Trophoblast cell (in vitro differentiated cells and primary cell): ENCODE measurements around the gene C6orf136.
A peak's percentile ranks its signal among the peaks of the same experiment; 100 is the strongest.

Experiments used
- DNase-seq, 2 donors: peaks; one replicate each; pipeline ENCODE4 v3.0.0-alpha.2; 2016
- H2AFZ ChIP-seq: 2 replicates; pipeline ENCODE4 v1.6.1; 2013; ENCODE audit warnings: low read length, moderate library complexity, mild to moderate bottlenecking; ENCODE audit not compliant: insufficient read depth, poor library complexity
- H2AK5ac ChIP-seq: 2 replicates; pipeline ENCODE4 v1.6.1; 2013; ENCODE audit warnings: mild to moderate bottlenecking, low read length
- H2BK120ac ChIP-seq: 2 replicates; pipeline ENCODE4 v1.6.1; 2013; ENCODE audit warnings: low read length, mild to moderate bottlenecking, moderate library complexity; ENCODE audit not compliant: insufficient read depth, poor library complexity
- H2BK12ac ChIP-seq: 2 replicates; pipeline ENCODE4 v1.6.1; 2013; ENCODE audit warnings: mild to moderate bottlenecking, low read length, moderate library complexity
- H2BK5ac ChIP-seq: 2 replicates; pipeline ENCODE4 v1.6.1; 2013; ENCODE audit warnings: low read length, low read depth, moderate library complexity, mild to moderate bottlenecking; ENCODE audit not compliant: poor library complexity
- H3K14ac ChIP-seq: 2 replicates; pipeline ENCODE4 v1.6.1; 2013; ENCODE audit warnings: mild to moderate bottlenecking, low read length
- H3K18ac ChIP-seq: 2 replicates; pipeline ENCODE4 v1.6.1; 2013; ENCODE audit warnings: mild to moderate bottlenecking, low read length
- H3K23ac ChIP-seq: 2 replicates; pipeline ENCODE4 v1.6.1; 2013; ENCODE audit warnings: low read length
- H3K27ac ChIP-seq: 2 replicates; pipeline ENCODE4 v1.5.1; 2013; ENCODE audit warnings: low read depth, mild to moderate bottlenecking, inconsistent platforms, low read length, moderate library complexity
- H3K27me3 ChIP-seq: 2 replicates; pipeline ENCODE4 v1.6.1; 2013; ENCODE audit warnings: inconsistent platforms, mild to moderate bottlenecking, low read length, moderate library complexity; ENCODE audit not compliant: insufficient read depth
- H3K36me3 ChIP-seq, 2 experiments: 1 replicate in 1 of 2; 2 replicates in 1 of 2; pipeline ENCODE4 v1.6.1; 2013; ENCODE audit warnings: low read length in 2 of 2, mild to moderate bottlenecking in 2 of 2, moderate library complexity in 1 of 2; ENCODE audit not compliant: insufficient read depth in 2 of 2, control insufficient read depth in 1 of 2
- H3K4ac ChIP-seq: 2 replicates; pipeline ENCODE4 v1.6.1; 2013; ENCODE audit warnings: low read depth, mild to moderate bottlenecking, low read length, moderate library complexity
- H3K4me1 ChIP-seq, 2 experiments: 1 replicate in 1 of 2; 2 replicates in 1 of 2; pipeline ENCODE4 v1.6.1; 2013; ENCODE audit warnings: low read length in 2 of 2, mild to moderate bottlenecking in 2 of 2, moderate library complexity in 1 of 2; ENCODE audit not compliant: insufficient read depth in 2 of 2, control insufficient read depth in 1 of 2
- H3K4me2 ChIP-seq: 2 replicates; pipeline ENCODE4 v1.6.1; 2013; ENCODE audit warnings: inconsistent platforms, mild to moderate bottlenecking, low read length, moderate library complexity
- H3K4me3 ChIP-seq: 2 replicates; pipeline ENCODE4 v1.5.1; 2013; ENCODE audit warnings: mild to moderate bottlenecking, low read depth, low read length, inconsistent platforms
- H3K79me1 ChIP-seq: one replicate; pipeline ENCODE4 v1.6.1; 2013; ENCODE audit warnings: low read length
- H3K79me2 ChIP-seq: 2 replicates; pipeline ENCODE4 v1.6.1; 2013; ENCODE audit warnings: low read length, mild to moderate bottlenecking; ENCODE audit not compliant: control insufficient read depth, insufficient read depth, poor library complexity
- H3K9ac ChIP-seq: 2 replicates; pipeline ENCODE4 v1.6.1; 2013; ENCODE audit warnings: mild to moderate bottlenecking, low read length
- H3K9me3 ChIP-seq: 2 replicates; pipeline ENCODE4 v1.6.1; 2013; ENCODE audit warnings: low read depth, mild to moderate bottlenecking, control low read depth, inconsistent platforms, low read length; ENCODE audit not compliant: insufficient read depth
- H4K12ac ChIP-seq: 2 replicates; pipeline ENCODE4 v1.6.1; 2013; ENCODE audit warnings: low read depth, mild to moderate bottlenecking, low read length, moderate library complexity
- H4K8ac ChIP-seq: 2 replicates; pipeline ENCODE4 v1.6.1; 2013; ENCODE audit warnings: low read depth, mild to moderate bottlenecking, low read length, moderate library complexity
- H4K91ac ChIP-seq: one replicate; pipeline ENCODE4 v1.6.1; 2013; ENCODE audit warnings: low read depth, mild to moderate bottlenecking, low read length, moderate library complexity
- WGBS: extraction: QIAGEN DNeasy Blood & Tissue Kit; methylation state at CpG from one replicate; pipeline ENCODE4 v1.1.7; 2013; ENCODE audit warnings: missing lambda C conversion rate; ENCODE audit not compliant: insufficient read length, insufficient coverage; ENCODE audit errors: extremely low coverage; 5-methylcytosine and 5-hydroxymethylcytosine counted together

The C6orf136 gene

DNA sequence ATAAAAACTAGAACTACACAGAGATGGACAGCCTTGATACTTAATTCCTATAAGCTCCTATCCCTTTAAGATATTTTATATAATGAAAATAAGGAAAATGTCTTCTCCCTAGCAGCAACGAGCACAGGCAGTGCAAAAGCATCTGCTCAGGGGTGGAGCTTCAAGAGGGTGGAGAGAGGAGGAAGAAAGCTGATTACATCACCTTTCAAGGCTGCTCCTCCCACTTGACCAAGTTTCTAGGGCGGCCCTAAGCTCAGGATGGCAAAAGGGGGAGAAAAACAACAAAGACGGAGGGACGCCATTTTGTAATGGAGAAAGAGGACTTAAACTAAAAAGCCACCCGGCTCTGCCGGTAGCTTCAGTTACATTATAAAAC, 32.1 kb upstream of the C6orf136 start:
- H2AK5ac ChIP-seq = no peak overlapping the region
- no peak overlapping the region for H3K4me3 ChIP-seq
- H3K27ac ChIP-seq = peak overlapping the region; percentile 38
- H3K23ac ChIP-seq = no peak overlapping the region
- DNase-seq = peak; percentile 91 to 96
- H3K36me3 ChIP-seq = peaks cover 10 to 21% of the 10 kb centered on the region in 2 experiments
- no peak overlapping the region for H2BK120ac ChIP-seq
- H2AFZ ChIP-seq = no peak overlapping the region
- no CpG with 5 or more reads among the region's 6 CpGs for WGBS
- peaks cover 16% of the 10 kb centered on the region for H3K79me1 ChIP-seq
- no peak overlapping the region for H4K8ac ChIP-seq
- peaks cover 15% of the 10 kb centered on the region for H3K79me2 ChIP-seq
- no peaks in the 10 kb centered on the region for H3K27me3 ChIP-seq
- H4K12ac ChIP-seq = no peak overlapping the region
- no peak overlapping the region for H3K9ac ChIP-seq
- H4K91ac ChIP-seq = no peak overlapping the region
- peak overlapping the region; percentile 46 for H3K4me2 ChIP-seq
- H3K14ac ChIP-seq = no peak overlapping the region
- no peak overlapping the region for H2BK12ac ChIP-seq
- H3K9me3 ChIP-seq = no peaks in the 10 kb centered on the region
- H2BK5ac ChIP-seq = no peak overlapping the region
- H3K18ac ChIP-seq = no peak overlapping the region
- no peak overlapping the region for H3K4ac ChIP-seq
- H3K4me1 ChIP-seq = peaks cover 3 to 6% of the 10 kb centered on the region in 2 experiments

GRCh38 chr6:30615219-30615957, 31.5 kb upstream of the C6orf136 start:
- H3K4me2 ChIP-seq = peak overlapping the region; percentile 69
- H2BK12ac ChIP-seq = no peak overlapping the region
- H2BK5ac ChIP-seq = peak overlapping the region; percentile 70
- peak overlapping the region; percentile 52 for H2BK120ac ChIP-seq
- WGBS = no CpG with 5 or more reads among the region's 10 CpGs
- peaks cover 12 to 18% of the 10 kb centered on the region in 2 experiments for H3K36me3 ChIP-seq
- peaks cover 16% of the 10 kb centered on the region for H3K79me1 ChIP-seq
- H2AFZ ChIP-seq = no peak overlapping the region
- peaks cover 15% of the 10 kb centered on the region for H3K79me2 ChIP-seq
- H3K4me1 ChIP-seq = peaks cover 3 to 6% of the 10 kb centered on the region in 2 experiments
- H3K9ac ChIP-seq = peak overlapping the region; percentile 98
- H2AK5ac ChIP-seq = no peak overlapping the region
- peak overlapping the region; percentile 33 for H3K4ac ChIP-seq
- no peaks in the 10 kb centered on the region for H3K27me3 ChIP-seq
- H4K91ac ChIP-seq = peak overlapping the region; percentile 72
- H4K12ac ChIP-seq = peak overlapping the region; percentile 58
- DNase-seq = peak in 1 of 2 donors; percentile 67
- peak overlapping the region; percentile 45 for H3K4me3 ChIP-seq
- H4K8ac ChIP-seq = peak overlapping the region; percentile 66
- H3K27ac ChIP-seq = peak overlapping the region; percentile 90
- H3K14ac ChIP-seq = peak overlapping the region; percentile 59
- H3K18ac ChIP-seq = peak overlapping the region; percentile 72
- no peaks in the 10 kb centered on the region for H3K9me3 ChIP-seq
- H3K23ac ChIP-seq = no peak overlapping the region

- H2AK5ac ChIP-seq = peak overlapping the region; percentile 92
- WGBS = 100% methylated on average over 1 of the region's 10 CpGs
These were observed 30.7 kb upstream of the C6orf136 start for GRCh38 chr6:30615958-30616810.

GRCh38 chr6:30616811-30617564, 29.9 kb upstream of the C6orf136 start, which contains the start of gene PPP1R10:
TSS of gene PPP1R10 (minus strand) at chr6:30617243. CDS start at chr6:30609944, 7,299 bp downstream.
- Histone ChIP-seq H2BK120ac (peak within 1 kb of the TSS; percentile 68), H4K91ac (peak within 1 kb of the TSS; percentile 89), H3K27ac (peak within 1 kb of the TSS; percentile 90), H2BK12ac (no peak within 1 kb of the TSS), H3K9me3 (no peaks in the 10 kb centered on the region), H3K36me3 (peaks cover 9 to 15% of the 10 kb centered on the region in 2 experiments), H3K4me2 (peak within 1 kb of the TSS; percentile 81), H4K8ac (peak within 1 kb of the TSS; percentile 94), H3K79me1 (peaks cover 16% of the 10 kb centered on the region), H2AK5ac (peak within 1 kb of the TSS; percentile 92), H3K23ac (no peak within 1 kb of the TSS), H3K4me1 (peaks cover 3 to 6% of the 10 kb centered on the region in 2 experiments), H3K4ac (peak within 1 kb of the TSS; percentile 97), H3K14ac (peak within 1 kb of the TSS; percentile 88), H3K27me3 (no peaks in the 10 kb centered on the region), H2BK5ac (peak within 1 kb of the TSS; percentile 82), H3K4me3 (peak within 1 kb of the TSS; percentile 85), H3K18ac (peak within 1 kb of the TSS; percentile 74), H4K12ac (peak within 1 kb of the TSS; percentile 89), H3K79me2 (peaks cover 15% of the 10 kb centered on the region), H3K9ac (peak within 1 kb of the TSS; percentile 98), H2AFZ (peak within 1 kb of the TSS; percentile 46)
- WGBS = no CpG with 5 or more reads among the region's 40 CpGs
- DNase-seq = peak; percentile 100

More at GRCh38 chr6:30615958-30616810, 30.7 kb upstream of the C6orf136 start:
- Histone ChIP-seq H2BK5ac (peak overlapping the region; percentile 82), H3K4me2 (peak overlapping the region; percentile 59), H4K12ac (peak overlapping the region; percentile 89), H3K4me3 (peak overlapping the region; percentile 85), H4K8ac (peak overlapping the region; percentile 94), H3K9me3 (no peaks in the 10 kb centered on the region), H2AFZ (no peak overlapping the region), H3K23ac (no peak overlapping the region), H3K9ac (peak overlapping the region; percentile 98), H2BK120ac (peak overlapping the region; percentile 68), H3K14ac (peak overlapping the region; percentile 88), H2BK12ac (no peak overlapping the region), H3K27ac (peak overlapping the region; percentile 90), H3K4ac (peak overlapping the region; percentile 97), H3K79me2 (peaks cover 15% of the 10 kb centered on the region), H3K4me1 (peaks cover 3 to 6% of the 10 kb centered on the region in 2 experiments), H3K36me3 (peaks cover 9 to 18% of the 10 kb centered on the region in 2 experiments), H4K91ac (peak overlapping the region; percentile 89), H3K27me3 (no peaks in the 10 kb centered on the region), H3K79me1 (peaks cover 16% of the 10 kb centered on the region), H3K18ac (peak overlapping the region; percentile 74)
- DNase-seq = peak; percentile 33 to 56
